ENCODE results near the gene TRIO. TPM values are rescaled to one million over a fixed set of nuclear protein-coding genes. Genes with fewer than 3 reads are reported as not detected.

TRIO gene
- total and polyA plus RNA-seq, 2 donors (not counting 3 experiments of a cell fraction or from before 2014, with no cell fraction given): 82.9 to 248 TPM

GRCh38 chr5:14286574-14287421, 143.7 kb downstream of the TRIO start:
- CTCF ChIA-PET: interaction anchor here (1.0 kb wide), 1 partner anchor 16 kb away, joined by 5 read pairs; no protein-coding TSS in a partner anchor
- intact Hi-C loops (cut with micrococcal nuclease): no loop called here
- H3K9ac ChIP-seq (replicated peaks; ENCODE audit: extremely low read depth, insufficient read depth, low read length): no peak overlapping the region

More at GRCh38 chr5:14286574-14287421, 143.7 kb downstream of the TRIO start:
- H3K27ac ChIP-seq (ENCODE audit: insufficient read depth, low read depth, low read length): no peak overlapping the region
- no peaks in the 10 kb centered on the region for H4K20me1 ChIP-seq (replicated peaks; ENCODE audit: control insufficient read depth, extremely low read depth, insufficient read depth, low read length)
- no peak overlapping the region for H2AFZ ChIP-seq (ENCODE audit: low read depth, low read length)
- no peak overlapping the region for H3K4me3 ChIP-seq (replicated peaks in 1 of 3; ENCODE audit: insufficient read depth in 1 of 3, low read depth in 1 of 3, low read length in 3 of 3)
- no TSS peak for BruUV-seq (replicated peaks)
- DNase-seq (ENCODE audit: low read depth, low spot score): no peak
- POLR2A ChIA-PET: no interaction called here
- no peaks in the 10 kb centered on the region for H3K27me3 ChIP-seq (ENCODE audit: control insufficient read depth in 2 of 2, insufficient read depth in 2 of 2, low read length in 2 of 2)
- dilution Hi-C loops (cut with MboI; ENCODE audit: extremely low pct_ligation_motif_present, low sequenced_read_pairs): loop anchor here (25.0 kb wide), 1 partner anchor 299 kb away; no protein-coding TSS in a partner anchor
- H3K9me3 ChIP-seq (replicated peaks; ENCODE audit: control insufficient read depth, insufficient read depth, low read length): no peaks in the 10 kb centered on the region
- H3K4me1 ChIP-seq (ENCODE audit: control insufficient read depth, extremely low read depth, insufficient read depth, low read length): no peaks in the 10 kb centered on the region
- TF ChIP-seq MYC (IDR thresholded peaks at IDR 0.05; ENCODE audit: low read depth, low read length) (no peak), POLR2A (IDR thresholded peaks at IDR 0.05; ENCODE audit: low read depth, low read length) (no peak), FOS (IDR thresholded peaks at IDR 0.05; ENCODE audit: borderline replicate concordance, insufficient read depth, low read length) (no peak), CTCF (IDR thresholded peaks at IDR 0.05; ENCODE audit: extremely low read depth in 1 of 2, insufficient read depth in 1 of 2, low read depth in 1 of 2, low read length in 2 of 2) (no peak), GATA2 (IDR thresholded peaks at IDR 0.05; ENCODE audit: insufficient read depth, insufficient read length, low read depth, low read length) (no peak), EZH2 (IDR thresholded peaks at IDR 0.05; ENCODE audit: borderline replicate concordance, low read depth, low read length, severe bottlenecking) (no peak), POLR2AphosphoS5 (IDR thresholded peaks at IDR 0.05; ENCODE audit: insufficient read depth, low read depth, low read length) (no peak), MAX (IDR thresholded peaks at IDR 0.05; ENCODE audit: insufficient read depth, insufficient read length) (no peak), JUN (IDR thresholded peaks at IDR 0.05; ENCODE audit: borderline replicate concordance, insufficient read depth, insufficient read length, low read depth) (no peak)
- no peak overlapping the region for H3K4me2 ChIP-seq (ENCODE audit: insufficient read depth, low read length)
- no peaks in the 10 kb centered on the region for H3K9me1 ChIP-seq (replicated peaks; ENCODE audit: control insufficient read depth, extremely low read depth, insufficient read depth, low read length)
- H3K36me3 ChIP-seq (ENCODE audit: control insufficient read depth in 2 of 2, extremely low read depth in 1 of 2, insufficient read depth in 2 of 2, low read length in 2 of 2): peaks cover 14 to 17% of the 10 kb centered on the region in 2 experiments
- H3K79me2 ChIP-seq (ENCODE audit: control insufficient read depth, insufficient read depth, low read length): peaks cover 72% of the 10 kb centered on the region
- no peak for FAIRE-seq
